Measurements from ENCODE around the gene CDC42BPG. TPM values are rescaled to one million over a fixed set of nuclear protein-coding genes. Genes with fewer than 3 reads are reported as not detected.
"Not testable (repeated sequence)": the region's sequence is repeated elsewhere in the genome, so short reads cannot be mapped to it uniquely, and the experiment has no call there.

The CDC42BPG gene
- polyA plus RNA-seq, 5 donors = 5.6 to 10.0 (median 8.5) TPM

DNA sequence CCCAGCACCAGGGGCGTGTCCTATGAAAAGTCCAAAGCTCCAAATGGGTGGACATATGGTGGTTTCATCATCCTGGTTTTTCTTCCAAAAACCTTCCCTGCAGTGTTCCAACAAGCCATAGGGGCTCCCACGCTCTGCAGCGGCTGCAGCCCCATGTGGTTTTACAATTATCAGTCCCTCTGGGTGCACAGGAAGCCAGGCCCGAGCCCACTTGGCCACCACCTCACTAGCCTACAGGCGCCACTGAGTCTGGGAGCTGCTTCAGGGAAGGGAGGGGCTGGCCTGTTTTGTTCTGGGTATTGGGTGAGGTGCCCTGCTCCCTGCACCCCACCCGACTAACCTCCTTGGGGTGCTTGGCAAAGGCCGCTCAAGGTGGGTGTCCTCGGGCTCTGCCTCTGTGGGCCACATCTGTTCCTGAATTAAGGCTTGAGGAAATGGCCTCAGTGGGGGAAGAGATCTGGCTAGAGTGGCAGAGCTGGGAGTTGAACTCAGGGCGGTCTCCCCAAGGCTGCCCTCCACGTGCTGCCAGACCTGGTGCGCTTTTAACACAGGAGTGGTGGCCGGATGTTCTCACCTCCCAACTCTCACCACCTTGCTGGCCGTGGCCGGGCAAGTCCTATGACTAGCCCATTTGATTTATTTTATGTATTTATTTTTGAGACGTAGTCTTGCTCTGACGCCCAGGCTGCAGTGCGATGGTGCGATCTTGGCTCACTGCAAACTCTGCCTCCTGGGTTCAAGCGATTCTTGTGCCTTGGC is 5.3 kb upstream of the CDC42BPG start:
- DNase-seq = no peak

DNA sequence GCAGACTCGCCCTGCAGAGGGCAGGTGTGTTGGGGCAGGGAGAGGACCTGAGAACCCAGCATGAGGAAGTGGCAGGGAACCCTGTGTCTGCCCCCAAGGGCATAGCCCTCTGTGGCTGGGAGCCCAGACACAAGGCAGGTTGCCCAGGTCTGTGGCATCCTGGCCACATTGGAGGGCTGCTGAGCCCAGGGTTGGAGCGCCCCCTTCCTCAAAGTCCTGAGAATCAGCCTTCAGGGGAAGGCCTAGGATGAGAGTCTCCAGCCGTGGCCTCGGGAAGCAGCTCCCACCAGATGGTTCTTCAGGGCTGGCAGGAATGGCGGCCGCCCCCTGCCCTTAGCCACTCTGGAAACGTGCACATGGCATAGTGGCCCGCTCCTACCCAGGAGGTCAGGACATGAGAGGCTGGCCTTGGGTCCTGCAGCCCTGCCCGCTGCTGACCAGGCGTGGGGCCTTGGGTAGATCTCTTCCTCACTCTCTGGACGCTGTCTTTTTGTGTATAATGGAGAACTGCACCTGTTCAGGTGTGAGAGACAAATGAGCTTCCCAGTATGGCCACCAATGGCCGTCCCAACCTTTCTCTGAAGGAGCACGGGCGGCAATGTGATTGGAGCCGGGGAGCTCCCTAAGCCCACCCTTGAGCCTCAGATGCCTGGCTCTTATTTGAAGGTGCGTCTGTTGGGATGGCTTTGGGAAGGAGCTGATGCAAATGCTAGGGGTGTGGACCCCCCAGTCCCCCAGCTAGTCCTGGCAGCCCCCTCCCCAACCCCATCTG is 4.6 kb upstream of the CDC42BPG start:
- DNase-seq = no peak

DNA sequence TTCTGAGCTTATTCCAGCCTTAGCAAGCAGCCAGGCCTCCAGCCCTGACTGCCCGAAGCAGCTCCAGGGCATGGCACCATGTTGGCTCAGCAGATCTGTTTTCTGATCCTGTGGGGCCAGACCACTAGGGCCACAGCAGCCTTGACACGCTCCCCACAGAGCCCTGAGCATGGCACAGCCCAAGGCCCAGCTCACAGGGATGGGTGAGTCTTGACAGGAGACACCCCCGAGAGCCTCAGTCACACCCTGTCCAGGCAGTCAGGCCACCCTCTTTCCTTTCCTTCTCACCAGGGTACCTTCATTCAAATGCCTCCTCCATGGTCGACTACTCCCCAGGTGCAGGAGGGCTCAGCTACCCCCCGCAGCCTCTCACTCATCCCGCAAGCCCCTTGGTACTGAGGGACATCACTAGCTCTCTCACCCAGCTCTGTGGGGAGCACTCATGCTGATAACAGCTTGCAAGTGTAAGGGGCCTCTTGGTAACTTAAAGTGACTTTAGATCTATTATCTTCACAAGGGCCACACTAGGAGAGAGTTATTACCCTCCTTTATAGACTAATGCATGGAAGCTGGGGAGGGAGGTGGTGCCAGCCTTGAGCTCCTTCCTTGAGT is 3.9 kb upstream of the CDC42BPG start:
- DNase-seq = no peak

DNA sequence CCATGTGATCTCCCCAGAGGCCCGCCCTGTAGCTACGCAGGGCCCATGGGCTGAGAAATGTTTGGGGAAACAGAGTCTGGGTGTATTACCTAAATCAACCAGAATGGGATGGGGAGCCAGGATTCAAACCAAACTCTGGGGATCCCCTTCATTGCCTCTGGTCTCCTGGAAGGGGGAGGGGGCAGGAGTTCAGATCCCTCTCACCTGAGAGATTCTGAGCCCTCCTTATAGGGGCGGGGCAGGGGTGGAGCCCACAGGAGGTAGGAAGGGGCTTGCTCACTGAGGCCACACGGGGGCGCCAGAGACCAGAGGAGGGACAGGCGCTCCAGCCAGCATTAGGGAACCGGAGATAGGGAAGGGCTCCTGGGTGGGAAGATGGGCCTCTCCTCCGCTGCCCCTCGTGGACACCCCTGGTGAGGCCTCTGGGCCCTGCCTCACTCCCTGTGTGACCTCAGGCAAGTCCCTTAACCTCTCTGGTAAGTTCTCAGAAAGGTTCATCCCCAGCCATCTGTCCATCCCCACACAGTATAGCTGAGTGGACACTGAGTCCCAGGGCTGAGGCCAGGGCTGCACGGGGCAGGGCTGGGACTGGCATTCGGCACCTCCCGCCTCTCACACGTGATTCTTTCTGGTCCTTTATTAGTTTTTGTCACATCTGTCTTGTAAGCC is 2.7 kb upstream of the CDC42BPG start:
- DNase-seq = peak; percentile 78 to 86

DNA sequence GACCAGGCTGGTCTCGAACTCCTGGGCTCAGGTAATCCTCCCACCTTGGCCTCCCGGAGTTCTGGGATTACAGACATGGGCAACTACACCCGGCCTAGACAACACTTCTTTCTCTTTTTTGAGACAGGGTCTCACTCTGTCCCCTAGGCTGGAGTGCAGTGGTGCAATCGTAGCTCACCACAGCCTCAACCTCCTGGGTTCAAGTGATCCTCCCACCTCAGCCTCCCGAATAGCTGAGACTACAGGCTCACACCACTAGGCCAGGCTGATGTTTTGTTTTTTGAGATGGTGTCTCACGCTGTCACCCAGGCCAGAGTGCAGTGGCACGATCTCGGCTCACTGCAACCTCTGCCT is 1.3 kb upstream of the CDC42BPG start:
- not testable (repeated sequence) for DNase-seq

DNA sequence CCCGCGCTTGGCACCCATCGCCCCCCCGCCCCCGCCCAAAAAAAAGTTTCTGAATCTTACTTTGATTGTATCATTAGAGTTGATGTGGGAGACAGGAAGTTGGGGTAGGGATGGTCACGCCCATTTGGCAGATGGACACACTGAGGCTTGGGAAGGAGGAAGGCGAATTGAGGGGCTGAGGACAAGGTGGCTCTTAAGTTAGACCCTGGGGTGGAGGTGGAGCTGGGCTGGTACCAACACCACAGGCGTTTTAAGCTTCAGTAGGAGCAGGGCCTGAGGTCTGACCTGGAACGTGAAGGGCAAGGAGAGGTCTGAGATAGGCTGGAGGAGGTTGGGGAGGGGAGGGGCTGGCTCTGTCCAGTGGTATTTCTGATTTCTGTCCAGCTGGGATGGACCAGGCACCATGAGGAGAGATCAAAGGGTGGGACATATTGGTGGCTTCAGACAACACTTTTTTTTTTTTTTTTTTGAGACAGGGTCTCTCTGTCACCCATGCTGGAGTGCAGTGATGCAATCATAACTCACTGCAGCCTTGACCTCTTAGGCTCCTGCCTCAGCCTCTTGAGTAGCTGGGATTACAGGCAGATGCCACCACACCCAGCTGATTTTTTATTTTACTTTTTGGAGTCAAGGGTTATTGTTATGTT is 799 bp upstream of the CDC42BPG start:
- DNase-seq = peak; percentile 82 to 89

DNA sequence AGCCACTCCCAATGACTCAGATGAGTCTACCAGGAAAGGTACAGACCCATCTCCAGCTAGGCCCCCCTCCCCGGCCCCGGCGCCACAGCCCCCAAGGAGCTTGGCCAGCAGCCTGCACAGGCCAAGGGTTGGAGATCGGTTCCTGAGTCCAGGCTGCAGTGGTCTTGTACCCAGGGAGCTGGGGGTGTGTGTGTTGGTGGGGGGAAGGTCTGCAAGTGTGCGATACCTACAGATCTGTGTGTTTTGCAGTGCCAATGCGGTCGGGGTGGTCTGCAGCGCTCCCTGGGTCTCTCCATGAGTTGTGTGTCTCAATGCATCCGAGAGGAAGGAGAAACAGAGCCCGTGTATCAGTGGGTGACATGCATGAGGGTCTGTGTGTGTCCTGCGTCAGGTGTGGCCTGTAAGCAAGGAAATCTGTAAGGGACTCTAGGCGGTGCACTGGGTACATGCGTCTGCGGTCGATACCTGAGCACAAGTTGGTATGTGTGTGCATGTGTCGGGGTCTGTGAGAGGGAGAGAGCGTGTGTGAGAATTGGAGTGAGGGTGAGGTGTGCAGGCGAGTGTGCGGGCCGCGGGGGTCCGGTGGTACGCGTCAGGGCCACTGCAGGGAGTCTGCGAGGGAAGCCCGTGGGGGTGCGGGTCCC is 645 bp downstream of the CDC42BPG start:
- DNase-seq = no peak

DNA sequence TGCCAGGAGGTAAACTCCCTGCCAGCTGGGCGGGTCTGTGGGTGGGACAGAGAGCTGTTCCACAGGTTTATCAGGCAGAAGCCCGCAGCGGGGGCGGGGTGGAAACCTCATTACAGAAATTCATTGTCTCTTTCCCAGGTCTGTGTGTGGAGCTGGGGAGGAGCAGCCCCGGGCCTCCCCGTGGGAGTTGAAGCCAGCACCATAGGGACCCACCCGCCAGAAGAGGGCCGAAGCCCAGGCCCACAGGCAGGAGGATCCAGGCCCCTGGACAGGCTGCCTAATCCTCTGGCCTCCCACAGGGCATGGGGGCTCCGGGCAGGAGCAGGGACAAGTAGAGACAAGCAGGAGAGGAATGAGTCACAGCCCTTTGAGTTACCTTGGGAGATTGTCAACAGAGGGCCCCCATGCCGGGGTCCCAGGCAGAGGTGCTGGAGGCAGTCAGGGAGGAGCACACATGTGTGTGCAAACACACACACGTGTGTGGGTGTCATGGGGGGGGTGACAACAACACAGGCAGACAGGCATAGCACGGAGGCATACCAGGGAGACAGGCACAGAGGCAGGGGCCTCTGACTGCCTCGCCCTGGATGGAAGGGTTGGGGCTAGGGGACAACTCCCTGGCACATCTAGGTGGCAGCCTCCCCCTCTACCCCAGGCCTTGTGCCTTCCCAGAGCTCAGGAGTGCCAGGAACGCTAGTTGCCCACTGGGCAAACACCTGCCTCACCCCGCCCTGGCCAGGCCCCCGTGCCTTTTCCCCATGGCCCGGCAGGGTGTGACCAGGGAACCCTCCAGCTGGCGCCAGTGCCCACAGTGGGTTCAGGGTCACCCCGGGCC is 1.4 kb downstream of the CDC42BPG start:
- no peak for DNase-seq

DNA sequence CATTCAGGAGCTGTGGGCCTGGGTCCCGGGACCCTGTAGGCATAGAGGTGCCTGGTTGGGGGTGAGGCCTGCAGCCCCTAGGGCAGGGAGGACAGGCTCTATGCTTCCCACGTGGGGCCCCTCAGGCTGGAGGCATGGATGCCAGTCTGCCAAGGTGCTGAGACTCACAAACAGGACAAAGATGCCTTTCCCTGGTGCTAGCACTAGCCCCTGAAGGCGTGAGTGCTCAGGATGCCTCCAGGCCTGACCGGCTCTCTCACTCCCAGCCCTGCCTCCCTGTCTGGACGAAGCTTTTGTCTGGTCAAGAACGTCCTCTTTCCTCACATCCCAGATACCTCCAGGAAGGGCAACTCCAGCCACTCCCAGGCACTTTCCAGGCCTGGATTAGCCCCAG is 2.1 kb downstream of the CDC42BPG start:
- no peak for DNase-seq

DNA sequence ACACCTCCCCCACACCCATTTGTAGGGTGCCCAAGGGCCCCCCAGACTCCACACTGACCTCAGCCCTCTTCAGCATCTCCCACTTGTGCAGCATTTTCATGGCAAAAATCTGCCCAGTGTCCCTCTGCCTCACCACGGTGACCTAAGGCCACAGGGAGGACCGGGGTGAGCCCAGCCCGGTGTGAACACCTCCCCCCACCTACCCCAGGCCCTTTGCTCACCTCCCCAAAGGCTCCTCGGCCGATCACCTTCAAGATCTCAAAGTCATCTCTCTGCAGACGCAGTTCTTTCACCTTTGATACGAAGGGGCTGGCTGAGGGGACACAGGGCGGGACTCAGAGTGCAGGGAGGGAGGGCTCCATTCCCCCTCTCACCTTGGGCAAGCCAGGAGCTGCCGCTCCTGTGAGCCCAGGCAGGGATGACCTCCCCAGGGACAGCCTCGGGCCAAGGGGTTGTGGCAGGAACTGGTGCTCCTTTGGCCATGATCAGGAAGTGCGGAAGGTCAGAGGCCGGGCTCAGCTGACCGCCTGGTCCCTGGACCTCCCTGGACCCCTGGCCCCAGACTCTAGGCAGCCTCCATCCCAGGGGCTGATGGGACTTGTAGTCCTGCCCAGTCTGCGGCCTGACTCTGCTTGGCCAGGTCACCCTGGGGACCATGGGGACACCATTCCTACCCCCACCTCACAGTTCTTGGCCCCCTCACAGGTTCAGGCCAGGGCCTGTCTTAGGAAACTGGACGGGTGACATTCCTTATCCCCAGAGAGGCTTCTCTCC is 2.7 kb downstream of the CDC42BPG start:
- no peak for DNase-seq

DNA sequence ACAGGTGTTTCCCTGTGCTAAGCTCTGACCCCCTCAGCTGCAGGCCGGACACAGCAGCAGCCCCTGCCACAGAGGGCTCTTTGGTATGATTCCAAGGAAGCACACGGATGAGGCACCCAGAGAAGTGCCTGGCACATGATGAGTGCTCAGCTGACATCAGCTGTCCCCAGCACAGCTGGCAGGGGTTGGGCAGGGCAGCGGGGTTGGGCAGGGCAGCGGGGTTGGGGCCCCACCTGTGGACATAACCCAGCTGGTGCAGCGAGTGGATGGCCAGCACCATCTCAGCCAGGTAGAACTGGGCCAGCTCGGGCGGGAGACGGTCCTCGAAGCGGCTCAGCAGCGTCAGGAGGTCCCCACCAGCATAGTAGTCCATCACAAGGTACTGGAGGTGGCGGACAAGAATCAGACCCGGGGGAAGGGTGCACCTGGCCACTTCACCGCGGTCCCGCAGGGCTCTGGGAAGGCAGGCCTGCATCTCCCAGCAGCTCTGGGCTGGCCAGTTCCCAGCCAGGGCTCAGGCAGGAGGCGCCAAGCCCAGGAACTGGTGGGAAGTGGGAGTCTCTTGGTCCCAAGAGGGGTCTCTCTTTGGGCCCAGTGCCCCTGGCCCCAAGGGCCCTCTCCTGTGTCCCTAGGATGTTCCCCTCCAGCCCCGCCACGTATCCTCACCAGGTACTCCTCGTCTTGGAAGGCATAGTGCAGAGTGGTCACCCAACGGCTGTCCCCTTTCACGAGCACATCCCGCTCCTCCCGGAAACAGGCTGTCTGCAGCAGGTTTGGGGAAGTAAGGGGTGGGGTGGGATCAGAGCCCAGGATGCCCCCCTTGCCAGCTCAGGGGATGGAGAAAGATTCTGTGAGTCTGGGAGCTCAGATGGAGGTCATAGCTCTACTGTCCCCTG is 4.3 kb downstream of the CDC42BPG start:
- no peak for DNase-seq

DNA sequence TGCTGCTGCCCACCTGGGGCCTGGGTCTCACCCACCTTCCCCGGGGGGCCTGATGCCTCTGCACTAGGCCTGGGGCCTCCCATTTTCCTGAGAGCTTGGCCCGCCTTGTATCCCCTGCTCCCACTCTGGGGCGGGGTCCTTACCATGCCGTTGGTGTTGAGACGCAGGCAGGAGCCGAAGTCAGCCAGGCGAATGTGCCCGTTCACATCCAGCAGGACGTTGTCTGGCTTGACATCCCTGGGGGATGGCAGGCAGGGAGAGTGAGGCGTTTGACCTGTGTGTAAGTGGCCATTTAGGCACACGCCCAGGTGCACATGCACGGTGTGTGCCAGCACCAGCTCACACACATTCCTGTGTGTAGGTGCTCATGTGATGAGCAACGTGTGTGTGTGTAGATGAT is 5.1 kb downstream of the CDC42BPG start:
- DNase-seq = no peak

DNA sequence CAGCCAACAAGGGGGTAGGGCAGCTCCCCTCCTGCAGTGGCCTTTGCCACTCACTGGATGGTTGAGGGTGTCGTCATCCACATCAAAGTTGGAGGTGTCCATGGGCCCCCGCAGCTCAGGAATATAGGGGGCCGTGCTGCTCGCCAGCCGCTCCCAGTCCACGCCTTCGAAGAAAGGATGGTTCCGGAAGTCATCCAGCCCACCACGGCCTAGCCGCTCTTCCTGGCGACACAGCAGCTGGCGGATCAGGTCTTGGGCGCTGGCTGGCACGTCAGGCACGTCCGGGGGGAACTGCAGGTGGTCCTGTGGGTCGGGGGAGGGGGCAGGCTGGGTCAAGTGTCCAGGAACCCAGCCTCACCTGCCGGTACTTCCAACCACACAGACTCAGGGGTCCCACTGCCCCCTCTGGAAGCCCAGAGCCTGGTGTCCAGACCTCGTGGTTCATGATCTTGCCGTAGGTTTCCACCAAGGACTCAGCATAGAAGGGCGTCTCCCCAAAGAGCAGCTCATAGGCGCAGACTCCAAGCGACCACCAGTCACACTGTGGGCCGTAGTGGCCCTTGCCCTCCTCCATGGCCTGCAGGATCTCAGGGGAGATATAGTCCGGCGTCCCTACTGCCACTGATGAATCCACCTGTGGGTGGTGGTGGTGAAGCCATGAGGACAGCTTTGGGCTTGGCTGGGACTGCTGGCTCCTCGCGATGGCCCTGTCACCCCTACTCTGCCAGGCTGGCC is 5.7 kb downstream of the CDC42BPG start:
- no peak for DNase-seq

DNA sequence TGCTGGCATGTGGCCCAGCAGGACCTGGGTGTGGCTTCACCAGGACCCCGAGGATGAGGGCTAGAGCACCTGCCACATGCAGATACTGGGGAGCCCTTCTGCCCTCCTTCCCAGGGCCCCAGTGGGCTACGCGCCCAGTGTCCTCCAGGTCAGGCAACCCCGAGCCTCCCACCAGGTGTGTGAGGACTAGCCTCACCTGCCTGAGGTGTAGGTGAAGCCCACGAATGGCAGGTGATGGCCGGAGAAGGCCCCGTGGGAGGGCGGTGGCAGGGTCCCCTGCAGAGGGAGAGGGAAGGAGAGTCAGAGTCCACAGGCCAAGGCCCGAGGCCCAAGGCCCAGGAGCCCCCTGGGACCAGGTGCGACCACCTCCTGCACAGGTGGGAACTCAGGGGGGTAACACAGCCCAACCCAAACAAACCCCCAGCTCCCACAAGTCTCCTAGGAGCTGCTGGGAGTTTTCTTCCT is 6.5 kb downstream of the CDC42BPG start:
- DNase-seq = no peak

DNA sequence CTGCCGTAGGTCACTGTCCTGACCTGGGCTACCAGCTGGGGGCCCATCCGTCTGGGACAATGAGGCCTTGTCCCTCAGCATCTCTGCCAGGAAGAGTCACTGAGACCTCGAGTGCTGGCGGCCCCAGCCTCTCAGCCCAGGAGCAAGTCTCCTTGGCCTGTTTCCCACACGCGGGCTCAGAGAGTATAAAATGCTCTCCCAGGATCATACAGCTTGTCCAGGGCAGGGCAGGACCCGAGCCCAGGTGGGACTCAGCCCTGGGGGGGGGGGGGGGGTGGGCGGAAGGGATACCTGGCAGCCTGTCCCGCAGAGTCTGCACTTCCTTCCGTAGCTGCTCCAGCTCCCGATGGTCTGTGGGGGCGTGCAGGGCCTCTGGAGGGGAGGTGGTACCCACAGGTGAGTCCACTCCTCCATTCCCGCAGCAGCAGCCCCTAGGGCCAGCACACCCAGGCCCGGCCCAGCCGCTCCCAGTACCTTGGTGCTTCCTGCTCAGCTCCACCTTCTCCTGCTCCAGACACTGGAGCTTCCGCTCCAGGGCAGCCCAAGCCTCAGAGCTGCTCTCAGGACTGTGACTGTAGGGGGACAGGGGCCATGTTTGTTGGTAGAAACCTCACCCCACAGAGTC is 7.9 kb downstream of the CDC42BPG start:
- DNase-seq = no peak

DNA sequence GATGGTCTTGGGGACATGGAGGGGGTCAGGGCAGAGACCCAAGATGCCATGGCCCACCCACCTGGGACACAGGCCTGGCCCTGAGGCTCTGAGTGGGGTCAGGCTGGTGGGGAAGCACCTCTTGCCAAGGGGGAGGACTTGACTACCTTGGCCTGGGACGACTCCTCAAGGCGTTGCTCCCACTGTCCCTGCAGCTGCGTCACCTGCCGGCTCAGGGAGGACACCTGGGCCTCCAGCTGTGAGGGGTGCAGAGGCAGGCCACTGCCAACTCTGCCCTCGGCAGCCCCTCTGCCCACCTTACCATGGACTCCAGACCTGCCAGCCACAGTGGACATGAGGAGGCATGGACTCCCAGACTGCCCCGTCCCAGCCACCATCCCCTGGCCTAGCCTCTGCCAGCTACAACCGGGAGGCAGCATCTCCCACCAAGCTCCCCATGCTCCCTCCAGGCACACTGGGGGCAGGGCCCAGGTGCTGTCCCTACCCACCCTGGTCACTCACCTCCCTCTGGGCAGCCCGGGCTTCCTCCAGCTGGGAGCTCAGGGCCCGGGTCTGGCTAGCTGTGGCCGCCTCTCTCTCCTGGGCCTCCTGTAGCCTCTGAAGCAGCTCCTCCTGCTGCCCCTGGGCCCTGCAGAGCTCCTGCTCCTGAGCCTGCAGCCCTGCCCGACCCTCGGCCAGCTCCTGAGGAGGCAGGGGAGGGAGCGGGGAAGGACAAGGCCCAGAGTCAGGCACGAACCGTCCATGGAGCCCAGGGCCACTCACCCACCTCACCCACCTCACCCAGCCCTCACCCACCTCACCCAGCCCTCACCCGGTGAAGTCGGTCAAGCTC is 8.6 kb downstream of the CDC42BPG start:
- no peak for DNase-seq
